GM23338 (cell line): ENCODE data around the gene OVCA2. TPM values are rescaled to one million over a fixed set of nuclear protein-coding genes. Genes with fewer than 3 reads are reported as not detected.
A peak's percentile ranks its signal among the peaks of the same experiment; 100 is the strongest.

Source experiments
- ATAC-seq: fragments of 200-7000 bp; cut with Tn5 transposase; 3 replicates; pipeline ENCODE4 v1.9.1; 2020
- DNase-seq: peaks from one replicate; pipeline ENCODE4 v3.0.0-alpha.2; 2015; ENCODE audit warnings: low spot score
- H2AFZ ChIP-seq: fragments of 200-600 bp; sonication (generic); 2 replicates; pipeline ENCODE4 v1.8.0; 2016; ENCODE audit warnings: antibody characterized with exemption, mild to moderate bottlenecking, moderate library complexity
- H3F3A ChIP-seq: fragments of 200-600 bp; sonication (generic); replicated peaks from 2 replicates; pipeline ENCODE4 v1.8.0; 2017; ENCODE audit warnings: antibody characterized with exemption, mixed run types, low read depth
- H3K27ac ChIP-seq: fragments of 200-600 bp; sonication (generic); 2 replicates; pipeline ENCODE4 v1.6.1; 2016; ENCODE audit warnings: low read depth
- H3K27me3 ChIP-seq: fragments of 200-600 bp; sonication (generic); 2 replicates; pipeline ENCODE4 v1.8.0; 2016; ENCODE audit warnings: mild to moderate bottlenecking, mixed run types, moderate library complexity; ENCODE audit not compliant: insufficient read depth
- H3K36me3 ChIP-seq: fragments of 200-600 bp; sonication (generic); 2 replicates; pipeline ENCODE4 v1.8.0; 2016; ENCODE audit warnings: mild to moderate bottlenecking; ENCODE audit not compliant: insufficient read depth
- H3K4me1 ChIP-seq: fragments of 200-600 bp; sonication (generic); 2 replicates; pipeline ENCODE4 v1.8.0; 2016; ENCODE audit warnings: mild to moderate bottlenecking, moderate library complexity; ENCODE audit not compliant: insufficient read depth
- H3K4me2 ChIP-seq: fragments of 200-600 bp; sonication (generic); 2 replicates; pipeline ENCODE4 v1.7.1; 2017; ENCODE audit warnings: mixed run types
- H3K4me3 ChIP-seq: fragments of 200-600 bp; sonication (generic); 2 replicates; pipeline ENCODE4 v1.6.1; 2016; ENCODE audit warnings: mixed run types
- H3K79me2 ChIP-seq: fragments of 200-600 bp; sonication (generic); replicated peaks from 2 replicates; pipeline ENCODE4 v1.8.0; 2017; ENCODE audit warnings: mild to moderate bottlenecking; ENCODE audit not compliant: insufficient read depth
- H3K9me2 ChIP-seq: fragments of 200-600 bp; sonication (generic); 2 replicates; pipeline ENCODE4 v1.8.0; 2017; ENCODE audit not compliant: insufficient read depth
- H4K20me1 ChIP-seq: fragments of 200-600 bp; sonication (generic); replicated peaks from 2 replicates; pipeline ENCODE4 v1.8.0; 2017; ENCODE audit warnings: mild to moderate bottlenecking; ENCODE audit not compliant: insufficient read depth
- H3K27ac Mint-ChIP-seq: 2 replicates; pipeline ENCODE4 v1.8.0; 2020; ENCODE audit warnings: inconsistent platforms, mild to moderate bottlenecking, moderate library complexity, mixed read lengths
- H3K27me3 Mint-ChIP-seq: 3 replicates; pipeline ENCODE4 v1.8.0; 2022; ENCODE audit warnings: low read depth, mild to moderate bottlenecking, moderate library complexity, mixed read lengths, inconsistent platforms; ENCODE audit not compliant: insufficient read depth, poor library complexity
- H3K36me3 Mint-ChIP-seq: 3 replicates; pipeline ENCODE4 v1.8.0; 2021; ENCODE audit warnings: low read depth, mild to moderate bottlenecking, inconsistent platforms, moderate library complexity, mixed read lengths
- H3K4me1 Mint-ChIP-seq: 3 replicates; pipeline ENCODE4 v1.8.0; 2020; ENCODE audit warnings: mild to moderate bottlenecking, inconsistent platforms, mixed read lengths
- H3K4me3 Mint-ChIP-seq: 3 replicates; pipeline ENCODE4 v1.8.0; 2021; ENCODE audit warnings: moderate library complexity, mild to moderate bottlenecking, inconsistent platforms, mixed read lengths
- H3K9me3 Mint-ChIP-seq: 3 replicates; pipeline ENCODE4 v1.8.0; 2020; ENCODE audit warnings: moderate library complexity, mild to moderate bottlenecking, inconsistent platforms, mixed read lengths
- CREB1 ChIP-seq: fragments of 250-450 bp; sonication (Bioruptor Pico); IDR thresholded peaks from 2 replicates; pipeline ENCODE4 v1.5.0; 2020; ENCODE audit warnings: low read depth, mild to moderate bottlenecking, moderate library complexity
- CTCF ChIP-seq, 2 experiments: fragments of 200-600 bp in 1 of 2; sonication (generic) in 1 of 2; conservative IDR thresholded peaks; 2 replicates each; pipeline versions ENCODE4 v1.5.1 to v1.6.1; 2016 to 2017; ENCODE audit warnings: antibody characterized with exemption in 2 of 2, low read depth in 2 of 2, mild to moderate bottlenecking in 2 of 2, moderate library complexity in 1 of 2
- ETS1 ChIP-seq: IDR thresholded peaks from 2 replicates; pipeline ENCODE4 v1.6.1; 2016; ENCODE audit warnings: antibody characterized with exemption
- EZH2 ChIP-seq: fragments of 200-600 bp; sonication (generic); IDR thresholded peaks from one replicate; pipeline ENCODE4 v1.8.0; 2017; ENCODE audit warnings: antibody characterized with exemption, mild to moderate bottlenecking, low read depth; ENCODE audit not compliant: unreplicated experiment
- EZH2phosphoT487 ChIP-seq: fragments of 200-600 bp; sonication (generic); IDR thresholded peaks from one replicate; pipeline ENCODE4 v1.8.1; 2018; ENCODE audit warnings: antibody characterized with exemption; ENCODE audit not compliant: unreplicated experiment
- NANOG ChIP-seq: IDR thresholded peaks from 2 replicates; pipeline ENCODE4 v1.6.1; 2016; ENCODE audit warnings: antibody characterized with exemption, borderline replicate concordance
- REST ChIP-seq: IDR thresholded peaks from one replicate; pipeline ENCODE4 v1.6.1; 2018; ENCODE audit warnings: antibody characterized with exemption; ENCODE audit not compliant: unreplicated experiment
- STAT1 ChIP-seq: IDR thresholded peaks from one replicate; pipeline ENCODE4 v1.6.1; 2016; ENCODE audit warnings: antibody characterized with exemption; ENCODE audit not compliant: unreplicated experiment
- ZNF114 ChIP-seq: fragments of 250-450 bp; sonication (Bioruptor Pico); IDR thresholded peaks from 2 replicates; pipeline ENCODE4 v1.5.0; 2020; ENCODE audit warnings: mild to moderate bottlenecking, moderate library complexity
- ZNF331 ChIP-seq: fragments of 250-450 bp; sonication (Bioruptor Pico); IDR thresholded peaks from 2 replicates; pipeline ENCODE4 v1.5.0; 2020; ENCODE audit warnings: low read depth, mild to moderate bottlenecking, moderate library complexity
- polyA plus RNA-seq: library from polyadenylated mRNA; unstranded; fragments of >200 nt; fragmentation: Nextera tagmentation; extraction: Ambion mirVana; gene quantifications from 2 replicates; pipeline ENCODE4 v1.2.1, GENCODE V29; 2016
- total RNA-seq: library from RNA; depleted of rRNA; stranded (reverse); fragments of >200 nt; shearing (Covaris generic); gene quantifications from 2 replicates; pipeline ENCODE4 v1.2.3, GENCODE V29; 2014

OVCA2 gene
- total and polyA plus RNA-seq, 2 experiments from 2014 or later = 15.9 to 21.3 TPM

- TF ChIP-seq REST (no peak), EZH2 (no peak), ETS1 (no peak), STAT1 (no peak), CTCF (conservative IDR thresholded peaks at IDR 0.05; ENCODE audit: low read depth in 2 of 2) (no peak), ZNF331 (CRISPR knock-in tag) (no peak), EZH2phosphoT487 (no peak), NANOG (no peak), ZNF114 (CRISPR knock-in tag) (no peak)
Measured at GRCh38 chr17:2054262-2054511, 12.4 kb downstream of the OVCA2 start (continued).

- ATAC-seq (peak; percentile 39), DNase-seq (peak; percentile 82)
- no peak for TF ChIP-seq NANOG
- TF ChIP-seq CTCF (conservative IDR thresholded peaks at IDR 0.05; ENCODE audit: low read depth in 2 of 2) = peak; percentile 55 to 85
- TF ChIP-seq ZNF331 (CRISPR knock-in tag) = no peak
- 0 out of 2 replicates have a peak, but pooled peaks have one; percentile 4 for TF ChIP-seq CREB1
- no peak for TF ChIP-seq EZH2phosphoT487
- peak; percentile 52 for TF ChIP-seq EZH2
- H3K27me3 Mint-ChIP-seq = peaks cover 64% of the 10 kb centered on the region
- Histone ChIP-seq H3K79me2 (no peaks in the 10 kb centered on the region), H3K4me2 (peak within 1 kb of the TSS; percentile 81), H3K4me1 (peaks cover 10% of the 10 kb centered on the region), H3K36me3 (no peaks in the 10 kb centered on the region), H3K27me3 (peaks cover 93% of the 10 kb centered on the region), H3K27ac (no peak within 1 kb of the TSS), H3K4me3 (peak within 1 kb of the TSS; percentile 59), H3K9me2 (no peaks in the 10 kb centered on the region), H4K20me1 (no peaks in the 10 kb centered on the region; the same call in 1 of the 2 replicates), H2AFZ (no peak within 1 kb of the TSS), H3F3A (peaks cover 9% of the 10 kb centered on the region; the same call in 1 of the 2 replicates)
- no peak within 1 kb of the TSS for H3K27ac Mint-ChIP-seq
- no peaks in the 10 kb centered on the region; the same call in 2 of the 3 replicates for H3K9me3 Mint-ChIP-seq
- H3K4me3 Mint-ChIP-seq = peak within 1 kb of the TSS; percentile 57
- peaks cover 3% of the 10 kb centered on the region; the same call in 2 of the 3 replicates for H3K4me1 Mint-ChIP-seq
- no peaks in the 10 kb centered on the region for H3K36me3 Mint-ChIP-seq
Measured at GRCh38 chr17:2054512-2055291, 12.9 kb downstream of the OVCA2 start, which contains the start of gene HIC1. HIC1 (plus strand) TSS chr17:2055103; CDS start chr17:2056691, 1,588 bp downstream.
